LNCaP clone FGC (cell line): Measurements from ENCODE around the gene ATXN1.

ENCODE experiments used
- DNase-seq: peaks from one replicate; pipeline ENCODE4 v3.0.0-alpha.2; 2011; ENCODE audit warnings: low read depth
- H3K4me3 ChIP-seq: 2 replicates; pipeline ENCODE4 v1.5.1; 2011; ENCODE audit warnings: mild to moderate bottlenecking, low read depth, low read length, control low read depth
- TF ChIP-seq, protein P1 (sequence below): IDR thresholded peaks from 2 replicates; pipeline ENCODE4 v1.5.1; 2012; ENCODE audit warnings: mild to moderate bottlenecking; ENCODE audit not compliant: control insufficient read depth, insufficient read depth; ENCODE audit errors: extremely low read depth

ATXN1 gene

DNA sequence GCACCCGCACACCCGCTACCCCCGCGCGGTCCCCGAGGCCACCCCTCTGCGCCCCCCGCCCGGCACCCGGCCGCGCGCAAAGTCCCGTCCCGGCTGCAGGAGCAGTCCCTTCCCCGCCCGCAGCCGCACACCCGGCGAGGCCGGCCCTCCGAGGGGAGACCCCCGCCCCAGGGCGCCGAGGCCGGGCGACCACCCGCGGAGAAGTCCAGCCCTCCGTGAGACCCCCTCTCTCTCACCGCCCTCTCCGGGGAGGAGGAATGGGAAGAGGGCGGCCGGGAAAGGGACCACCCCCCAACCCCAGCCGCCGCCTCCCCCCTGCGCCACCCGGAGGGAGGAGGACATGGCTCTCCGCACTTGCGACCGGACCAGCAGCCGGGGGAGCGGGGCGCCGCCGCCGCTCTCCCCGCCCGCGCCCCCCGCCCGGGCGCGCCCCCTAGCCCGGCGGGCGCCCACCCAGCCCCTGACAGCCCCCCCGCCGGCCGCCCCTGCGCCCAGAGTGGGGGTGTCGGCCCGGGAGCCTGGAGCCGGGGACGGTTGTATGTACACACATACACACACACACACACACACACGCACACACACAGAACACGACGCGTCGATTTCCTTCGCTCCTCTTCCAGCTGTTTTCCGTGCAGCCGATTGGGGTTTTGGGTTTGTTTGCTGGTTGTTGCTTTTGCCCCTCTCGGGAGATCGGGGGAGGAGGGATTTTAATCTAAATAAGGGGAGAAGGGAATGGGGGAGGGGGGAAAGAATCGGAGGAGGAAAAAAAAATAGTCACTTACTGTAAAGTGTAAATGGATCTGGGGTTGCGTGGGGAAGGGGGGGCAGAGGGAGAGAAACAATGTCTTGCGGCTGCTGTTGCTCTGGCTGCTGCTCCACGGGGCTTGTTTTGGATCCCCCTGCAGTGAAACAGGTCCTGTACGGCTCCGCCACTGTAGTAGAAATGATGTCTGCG is at the start of gene ATXN1:
TSS of gene ATXN1 (minus strand) at position 945 of the 955 bp plus-strand sequence.
- peak within 1 kb of the TSS; percentile 82 for H3K4me3 ChIP-seq
- DNase-seq, result no peak
- TF ChIP-seq, protein P1, sequence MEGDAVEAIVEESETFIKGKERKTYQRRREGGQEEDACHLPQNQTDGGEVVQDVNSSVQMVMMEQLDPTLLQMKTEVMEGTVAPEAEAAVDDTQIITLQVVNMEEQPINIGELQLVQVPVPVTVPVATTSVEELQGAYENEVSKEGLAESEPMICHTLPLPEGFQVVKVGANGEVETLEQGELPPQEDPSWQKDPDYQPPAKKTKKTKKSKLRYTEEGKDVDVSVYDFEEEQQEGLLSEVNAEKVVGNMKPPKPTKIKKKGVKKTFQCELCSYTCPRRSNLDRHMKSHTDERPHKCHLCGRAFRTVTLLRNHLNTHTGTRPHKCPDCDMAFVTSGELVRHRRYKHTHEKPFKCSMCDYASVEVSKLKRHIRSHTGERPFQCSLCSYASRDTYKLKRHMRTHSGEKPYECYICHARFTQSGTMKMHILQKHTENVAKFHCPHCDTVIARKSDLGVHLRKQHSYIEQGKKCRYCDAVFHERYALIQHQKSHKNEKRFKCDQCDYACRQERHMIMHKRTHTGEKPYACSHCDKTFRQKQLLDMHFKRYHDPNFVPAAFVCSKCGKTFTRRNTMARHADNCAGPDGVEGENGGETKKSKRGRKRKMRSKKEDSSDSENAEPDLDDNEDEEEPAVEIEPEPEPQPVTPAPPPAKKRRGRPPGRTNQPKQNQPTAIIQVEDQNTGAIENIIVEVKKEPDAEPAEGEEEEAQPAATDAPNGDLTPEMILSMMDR, result no peak

DNA sequence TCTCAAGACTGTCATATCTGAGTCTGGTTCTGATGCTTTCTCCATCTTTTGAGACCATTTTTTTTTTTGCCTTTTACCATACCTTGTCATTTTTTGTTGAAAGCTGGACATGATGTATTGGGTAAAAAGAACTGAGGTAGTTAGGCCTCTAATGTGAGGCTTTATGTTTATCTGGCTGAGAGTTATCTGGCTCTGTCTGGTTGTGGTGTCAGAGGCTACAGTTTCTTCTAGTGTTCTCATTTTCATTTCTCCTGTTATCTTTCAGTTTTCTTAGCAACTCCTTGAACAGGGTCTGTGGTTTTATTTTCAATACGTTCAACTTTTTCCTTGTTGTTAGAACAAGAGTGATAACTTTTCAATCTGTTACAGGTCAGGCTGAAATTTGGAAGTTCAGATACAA is 49.2 kb upstream of the ATXN1 start:
- TF ChIP-seq, protein P1, result no peak
- no peak for DNase-seq
- no peak overlapping the region for H3K4me3 ChIP-seq

DNA sequence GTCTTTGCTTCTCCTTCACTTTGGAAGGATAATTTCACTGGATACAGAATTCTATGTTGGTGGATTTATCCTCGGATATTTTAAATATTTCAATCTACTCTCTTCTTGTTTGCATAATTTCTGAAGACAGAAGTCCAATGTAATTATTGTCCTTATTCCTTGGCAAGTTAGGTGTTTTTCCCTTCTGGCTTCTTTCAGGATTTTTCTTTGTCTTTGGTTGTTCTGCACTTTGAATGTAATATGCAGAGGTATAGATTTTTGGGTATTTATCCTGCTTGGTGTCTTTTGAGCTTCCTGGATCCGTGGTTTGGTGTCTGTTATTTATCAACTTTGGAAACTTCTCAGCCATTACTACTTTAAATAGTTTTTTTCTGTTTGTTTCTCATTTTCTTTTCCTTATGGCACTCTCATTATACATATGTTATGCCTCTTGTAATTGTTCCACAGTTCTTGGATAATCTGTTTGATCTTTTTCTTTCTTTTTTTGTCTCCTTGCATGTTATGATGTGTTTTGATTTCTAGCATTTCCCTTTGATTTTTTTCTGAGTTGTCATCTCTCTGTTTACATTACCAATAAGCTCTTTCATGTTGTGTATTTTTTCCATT is 48.6 kb upstream of the ATXN1 start:
- TF ChIP-seq, protein P1, result no peak
- DNase-seq, result no peak

DNA sequence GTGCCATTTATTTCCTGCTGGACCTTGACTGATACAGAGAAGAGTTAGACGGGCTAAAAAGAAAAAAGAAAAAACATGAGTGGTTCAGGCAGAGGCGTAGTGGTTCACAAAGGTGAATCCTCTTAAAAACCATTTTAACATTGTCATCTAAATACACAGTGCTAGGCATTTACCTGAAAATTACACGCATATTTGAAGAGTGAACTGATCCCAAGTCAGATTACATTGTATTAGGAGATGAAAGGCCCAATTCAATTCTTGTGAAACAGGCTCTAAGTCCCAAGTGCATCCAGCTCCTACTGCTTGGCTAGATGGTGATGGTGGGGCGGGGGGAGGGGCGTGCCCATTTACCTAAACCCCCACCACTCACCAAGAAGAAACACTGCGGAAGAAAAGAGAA is 46.7 kb upstream of the ATXN1 start:
- DNase-seq, result no peak
- TF ChIP-seq, protein P1, result no peak
- no peak overlapping the region for H3K4me3 ChIP-seq

More for the DNA sequence above, 48.6 kb upstream of the ATXN1 start:
- H3K4me3 ChIP-seq, result no peak overlapping the region

DNA sequence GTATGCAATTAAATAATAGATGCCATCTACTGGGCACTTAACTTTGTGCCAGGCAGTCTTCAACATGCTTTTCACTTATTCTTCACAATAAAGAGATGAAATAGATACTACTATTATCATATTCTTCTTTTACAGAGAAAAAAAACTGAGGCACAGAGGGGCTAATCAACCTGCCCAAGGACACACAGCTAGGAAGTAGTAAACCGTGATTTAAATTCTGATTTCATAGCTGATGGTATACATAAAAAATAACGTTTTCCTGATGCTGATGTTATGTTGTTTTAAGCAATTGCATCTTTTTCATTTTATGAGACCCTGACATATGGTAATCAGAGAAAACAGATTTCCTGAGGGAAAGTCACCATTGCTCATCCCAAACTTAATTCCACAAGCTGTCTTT is 45.1 kb upstream of the ATXN1 start:
- TF ChIP-seq, protein P1, result no peak
- no peak for DNase-seq
- no peak overlapping the region for H3K4me3 ChIP-seq

DNA sequence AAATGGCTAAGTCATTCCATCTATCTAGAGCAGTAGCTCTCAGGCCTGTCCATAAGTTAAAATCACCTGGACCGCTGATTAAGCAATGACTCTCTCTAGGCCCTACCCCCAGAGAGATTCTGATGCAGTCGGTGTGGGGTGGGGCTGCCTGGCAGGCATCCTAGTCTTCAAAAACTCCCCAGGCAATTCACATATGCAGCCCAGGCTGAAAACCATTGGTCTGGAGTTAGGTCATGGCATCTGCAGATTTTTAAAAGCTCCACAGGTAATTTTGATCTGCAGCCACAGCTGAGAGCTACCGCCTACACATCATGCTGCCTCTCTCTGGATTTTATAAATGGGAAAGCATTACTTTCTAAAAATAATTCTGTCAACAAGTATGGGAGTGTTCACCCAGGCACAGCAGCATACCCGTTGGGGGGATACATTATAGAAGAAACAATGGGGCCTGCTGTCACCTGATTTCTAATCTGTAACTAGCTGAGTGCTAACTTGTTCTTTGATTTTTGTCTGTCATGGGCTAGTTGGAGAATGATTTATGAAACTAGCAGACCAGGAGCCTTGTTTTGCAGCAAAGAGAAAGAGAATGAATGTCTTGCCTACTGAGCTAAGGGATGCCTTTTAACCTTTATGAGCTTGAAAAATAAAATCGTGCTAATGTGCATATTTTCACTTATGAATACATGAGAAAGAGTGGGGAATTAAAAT is 44.1 kb upstream of the ATXN1 start:
- no peak for DNase-seq
- TF ChIP-seq, protein P1, result no peak
- H3K4me3 ChIP-seq, result no peak overlapping the region
